Natural killer cell (primary cell): ENCODE data around the gene GADL1. TPM values are rescaled to one million over a fixed set of nuclear protein-coding genes. Genes with fewer than 3 reads are reported as not detected.

Source experiments
- ATAC-seq, 3 donors: fragments of 150-1000 bp in 2 of 3; fragments of 200-7000 bp in 1 of 3; cut with Tn5 transposase; 1 replicate in 1 of 3; 2 replicates in 2 of 3; pipeline ENCODE4 v1.10.0; 2021; ENCODE audit warnings: mild to moderate bottlenecking in 2 of 3, moderate library complexity in 2 of 3
- DNase-seq, 2 donors: peaks; one replicate each; pipeline versions ENCODE4 v3.0.0 to v3.0.0-alpha.2; 2013 to 2021; ENCODE audit warnings: mixed read lengths in 1 of 2
- H3K27ac ChIP-seq: one replicate; pipeline ENCODE4 v1.5.1; 2013; ENCODE audit warnings: mild to moderate bottlenecking, low read length
- H3K27me3 ChIP-seq: one replicate; pipeline ENCODE4 v1.6.1; 2013; ENCODE audit warnings: low read length; ENCODE audit not compliant: control insufficient read depth, insufficient read depth
- H3K36me3 ChIP-seq: one replicate; pipeline ENCODE4 v1.6.1; 2013; ENCODE audit warnings: low read length; ENCODE audit not compliant: control insufficient read depth, insufficient read depth
- H3K4me1 ChIP-seq: one replicate; pipeline ENCODE4 v1.6.1; 2013; ENCODE audit warnings: low read length; ENCODE audit not compliant: control insufficient read depth, insufficient read depth
- H3K4me3 ChIP-seq: one replicate; pipeline ENCODE4 v1.5.1; 2013; ENCODE audit warnings: low read length
- H3K9me3 ChIP-seq: one replicate; pipeline ENCODE4 v1.6.1; 2013; ENCODE audit warnings: low read length; ENCODE audit not compliant: control insufficient read depth, insufficient read depth
- H3K27ac Mint-ChIP-seq, 2 donors: one replicate each; pipeline ENCODE4 v1.8.0; 2022; ENCODE audit warnings: mild to moderate bottlenecking in 2 of 2, mixed read lengths in 2 of 2, moderate library complexity in 1 of 2
- H3K27me3 Mint-ChIP-seq, 2 donors: one replicate each; pipeline ENCODE4 v1.8.0; 2022; ENCODE audit warnings: low read depth in 2 of 2, mixed read lengths in 2 of 2
- H3K36me3 Mint-ChIP-seq: one replicate; pipeline ENCODE4 v1.8.0; 2022; ENCODE audit warnings: mixed read lengths
- H3K4me1 Mint-ChIP-seq, 2 donors: one replicate each; pipeline ENCODE4 v1.8.0; 2022; ENCODE audit warnings: mixed read lengths in 2 of 2
- H3K4me3 Mint-ChIP-seq: one replicate; pipeline ENCODE4 v1.8.0; 2022; ENCODE audit warnings: mild to moderate bottlenecking, moderate library complexity, mixed read lengths
- H3K9me3 Mint-ChIP-seq, 2 donors: one replicate each; pipeline ENCODE4 v1.8.0; 2022; ENCODE audit warnings: mixed read lengths in 2 of 2
- WGBS: methylation state at CpG from one replicate; pipeline ENCODE4 v1.1.7; 2013; ENCODE audit warnings: missing lambda C conversion rate; ENCODE audit not compliant: insufficient coverage; 5-methylcytosine and 5-hydroxymethylcytosine counted together
- intact Hi-C: fragments of 100-400 bp; cut with micrococcal nuclease; formaldehyde crosslinking; loops from one replicate; pipeline ENCODE4 v1.14.2; 2022
- total RNA-seq, 4 donors: library from RNA; stranded (reverse); fragments of 120-200 nt in 1 of 4; gene quantifications; one replicate each; pipeline versions ENCODE4 v1.2.3 to v1.2.4, GENCODE V29; 2013 to 2022
- TF ChIP-seq, protein P1 (sequence below): fragments of 200-600 bp; IDR thresholded peaks from one replicate; pipeline ENCODE4 v1.8.0; 2022; ENCODE audit warnings: antibody characterized with exemption

The GADL1 gene
- total RNA-seq, 3 donors from 2014 or later (not counting 1 experiment from before 2014, with no cell fraction given), result not detected

DNA sequence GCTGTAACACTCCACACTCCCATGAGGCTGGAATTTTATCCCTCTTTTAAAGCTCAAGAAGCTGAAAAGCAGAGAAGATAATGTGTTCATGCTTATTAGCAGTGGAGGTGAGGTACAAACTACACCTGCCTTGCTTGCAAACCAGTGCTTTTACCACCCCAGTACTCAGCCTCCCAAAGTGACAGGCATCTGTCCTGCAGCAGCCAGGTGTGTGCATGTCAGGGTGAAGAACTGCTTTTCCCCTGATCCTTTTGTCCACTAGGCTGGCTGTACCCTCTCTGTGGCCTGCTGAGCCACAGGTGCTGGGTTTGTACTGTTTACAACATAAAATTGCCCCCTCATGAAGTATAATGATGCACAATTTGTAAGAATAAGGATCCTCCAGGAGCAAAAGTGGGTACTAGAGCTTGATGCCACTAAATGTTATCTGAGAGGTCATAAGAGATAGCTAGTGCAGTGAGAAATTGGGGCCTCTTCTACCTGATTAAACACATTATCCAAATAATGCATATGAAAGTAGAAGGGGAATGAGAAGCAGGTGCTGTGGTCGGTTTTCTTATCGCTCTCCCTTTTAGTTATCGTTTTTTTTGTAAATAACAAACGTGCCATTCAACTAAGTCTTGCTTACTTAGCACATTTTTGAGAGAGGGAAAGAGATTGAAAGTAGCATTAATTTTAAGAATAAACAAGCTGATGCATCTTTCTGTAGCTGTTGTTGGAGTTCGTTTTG, 39.2 kb upstream of the GADL1 start:
- H3K4me3 ChIP-seq, result no peak overlapping the region

DNA sequence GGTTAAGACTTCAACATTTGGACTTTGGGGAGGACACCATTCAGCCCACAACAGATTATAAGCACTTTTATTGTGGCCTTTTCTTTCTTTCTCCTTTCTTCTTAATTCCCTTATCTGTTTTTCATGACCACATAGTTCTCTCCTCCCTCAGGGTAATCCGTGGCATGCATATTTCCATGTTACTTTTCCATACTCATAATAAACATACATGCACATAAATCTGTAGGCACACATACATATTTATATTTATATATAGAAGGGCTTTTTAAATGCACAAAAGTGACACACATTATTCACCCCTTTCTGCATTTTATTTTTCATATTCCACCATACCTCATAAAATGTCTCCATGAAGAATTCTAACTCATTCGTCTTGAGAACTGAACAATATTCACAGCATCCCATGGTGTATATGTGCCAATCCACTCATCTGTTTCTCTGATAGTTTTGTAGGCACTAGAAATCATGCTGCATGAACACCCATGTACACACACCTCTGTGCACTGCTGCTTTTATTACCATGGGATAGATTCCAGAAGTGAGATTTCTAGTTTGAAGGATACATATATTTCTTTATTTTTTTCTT, 38.1 kb upstream of the GADL1 start:
- ATAC-seq (no peak), DNase-seq (no peak)
- H3K9me3 Mint-ChIP-seq, result no peaks in the 10 kb centered on the region
- H3K4me1 ChIP-seq, result no peaks in the 10 kb centered on the region
- TF ChIP-seq, protein P1, sequence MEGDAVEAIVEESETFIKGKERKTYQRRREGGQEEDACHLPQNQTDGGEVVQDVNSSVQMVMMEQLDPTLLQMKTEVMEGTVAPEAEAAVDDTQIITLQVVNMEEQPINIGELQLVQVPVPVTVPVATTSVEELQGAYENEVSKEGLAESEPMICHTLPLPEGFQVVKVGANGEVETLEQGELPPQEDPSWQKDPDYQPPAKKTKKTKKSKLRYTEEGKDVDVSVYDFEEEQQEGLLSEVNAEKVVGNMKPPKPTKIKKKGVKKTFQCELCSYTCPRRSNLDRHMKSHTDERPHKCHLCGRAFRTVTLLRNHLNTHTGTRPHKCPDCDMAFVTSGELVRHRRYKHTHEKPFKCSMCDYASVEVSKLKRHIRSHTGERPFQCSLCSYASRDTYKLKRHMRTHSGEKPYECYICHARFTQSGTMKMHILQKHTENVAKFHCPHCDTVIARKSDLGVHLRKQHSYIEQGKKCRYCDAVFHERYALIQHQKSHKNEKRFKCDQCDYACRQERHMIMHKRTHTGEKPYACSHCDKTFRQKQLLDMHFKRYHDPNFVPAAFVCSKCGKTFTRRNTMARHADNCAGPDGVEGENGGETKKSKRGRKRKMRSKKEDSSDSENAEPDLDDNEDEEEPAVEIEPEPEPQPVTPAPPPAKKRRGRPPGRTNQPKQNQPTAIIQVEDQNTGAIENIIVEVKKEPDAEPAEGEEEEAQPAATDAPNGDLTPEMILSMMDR, result no peak
- H3K4me3 Mint-ChIP-seq, result no peak overlapping the region
- H3K4me3 ChIP-seq, result no peak overlapping the region
- H3K36me3 Mint-ChIP-seq, result no peaks in the 10 kb centered on the region
- H3K4me1 Mint-ChIP-seq, result peaks cover 5 to 9% of the 10 kb centered on the region in 2 donors
- H3K27ac ChIP-seq, result no peak overlapping the region
- WGBS, result 57% methylated on average over 1 of the region's 2 CpGs
- H3K36me3 ChIP-seq, result no peaks in the 10 kb centered on the region
- no peaks in the 10 kb centered on the region for H3K27me3 ChIP-seq
- intact Hi-C loops, result no loop called here
- H3K9me3 ChIP-seq, result no peaks in the 10 kb centered on the region
- H3K27ac Mint-ChIP-seq, result no peak overlapping the region
- peaks cover 0 to under 1% of the 10 kb centered on the region in 2 donors for H3K27me3 Mint-ChIP-seq

More for the DNA sequence above, 39.2 kb upstream of the GADL1 start:
- 68% methylated on average over 4 of the region's 5 CpGs for WGBS
- H3K9me3 Mint-ChIP-seq, result peaks cover 0 to under 1% of the 10 kb centered on the region in 2 donors
- Histone ChIP-seq H3K4me1 (no peaks in the 10 kb centered on the region), H3K27me3 (no peaks in the 10 kb centered on the region), H3K27ac (no peak overlapping the region), H3K9me3 (no peaks in the 10 kb centered on the region), H3K36me3 (no peaks in the 10 kb centered on the region)
- peaks cover 5 to 9% of the 10 kb centered on the region in 2 donors for H3K4me1 Mint-ChIP-seq
- DNase-seq, result no peak
- H3K27me3 Mint-ChIP-seq, result peaks cover 3 to 11% of the 10 kb centered on the region in 2 donors
- no peaks in the 10 kb centered on the region for H3K36me3 Mint-ChIP-seq
- TF ChIP-seq, protein P1, result no peak
- intact Hi-C loops, result no loop called here
- no peak overlapping the region for H3K27ac Mint-ChIP-seq
- no peak overlapping the region for H3K4me3 Mint-ChIP-seq
- ATAC-seq, result no peak

DNA sequence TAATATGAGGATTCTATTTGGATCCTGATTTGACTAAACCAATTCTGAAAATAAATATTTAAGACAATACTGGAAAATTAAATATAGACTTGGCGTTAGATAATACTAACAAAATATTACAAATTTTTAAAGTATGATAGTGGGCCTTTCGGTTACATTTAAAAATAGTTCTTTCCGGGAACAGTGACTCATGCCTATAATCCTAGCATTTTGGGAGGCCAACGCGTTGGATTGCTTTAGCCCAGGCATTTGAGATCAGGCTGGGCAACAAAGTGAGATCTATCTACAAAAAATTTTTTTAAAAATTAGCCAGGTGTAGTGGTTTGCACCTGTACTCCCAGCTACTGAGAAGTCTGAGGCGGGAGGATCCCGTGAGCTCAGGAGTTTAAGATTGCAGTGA, 30.3 kb upstream of the GADL1 start:
- no peak overlapping the region for H3K27ac Mint-ChIP-seq
- intact Hi-C loops, result no loop called here
- DNase-seq, result no peak
- no peaks in the 10 kb centered on the region for H3K9me3 Mint-ChIP-seq
- H3K27me3 Mint-ChIP-seq, result no peaks in the 10 kb centered on the region
- H3K36me3 Mint-ChIP-seq, result no peaks in the 10 kb centered on the region
- no peak for ATAC-seq
- 94% methylated on average over 6 of the region's 7 CpGs for WGBS
- no peaks in the 10 kb centered on the region for H3K4me1 ChIP-seq
- peaks cover 0 to 2% of the 10 kb centered on the region in 2 donors for H3K4me1 Mint-ChIP-seq
- TF ChIP-seq, protein P1, result no peak
- no peaks in the 10 kb centered on the region for H3K36me3 ChIP-seq
- H3K27ac ChIP-seq, result no peak overlapping the region
- no peaks in the 10 kb centered on the region for H3K27me3 ChIP-seq
- H3K4me3 ChIP-seq, result no peak overlapping the region
- no peaks in the 10 kb centered on the region for H3K9me3 ChIP-seq
- H3K4me3 Mint-ChIP-seq, result no peak overlapping the region
